MM.1S (cell line): ENCODE results near the gene SYK.

Experiments used
- DNase-seq: peaks from one replicate; pipeline ENCODE4 v3.0.0-alpha.2; 2015
- H2AFZ ChIP-seq: fragments of 300-600 bp; sonication (generic); 2 replicates; pipeline ENCODE4 v1.6.0; 2016; ENCODE audit warnings: antibody characterized with exemption, low read length
- H3F3A ChIP-seq: fragments of 300-600 bp; sonication (generic); 2 replicates; pipeline ENCODE4 v1.6.1; 2016; ENCODE audit warnings: mild to moderate bottlenecking, antibody characterized with exemption, low read length, moderate library complexity, mixed read lengths; ENCODE audit not compliant: insufficient read depth
- H3K27ac ChIP-seq: fragments of 300-600 bp; sonication (generic); 2 replicates; pipeline ENCODE4 v1.5.1; 2016; ENCODE audit warnings: mild to moderate bottlenecking, low read length
- H3K27me3 ChIP-seq: fragments of 300-600 bp; sonication (generic); replicated peaks from 2 replicates; pipeline ENCODE4 v1.6.0; 2016; ENCODE audit warnings: low read length; ENCODE audit not compliant: insufficient read depth
- H3K36me3 ChIP-seq: fragments of 300-600 bp; sonication (generic); replicated peaks from 2 replicates; pipeline ENCODE4 v1.6.1; 2016; ENCODE audit warnings: mild to moderate bottlenecking, low read length, mixed read lengths; ENCODE audit not compliant: insufficient read depth
- H3K4me1 ChIP-seq: fragments of 300-600 bp; sonication (generic); 2 replicates; pipeline ENCODE4 v1.6.1; 2016; ENCODE audit warnings: low read length, mixed read lengths
- H3K4me2 ChIP-seq: fragments of 300-600 bp; sonication (generic); 2 replicates; pipeline ENCODE4 v1.6.0; 2016; ENCODE audit warnings: low read depth, low read length
- H3K4me3 ChIP-seq: fragments of 300-600 bp; sonication (generic); 2 replicates; pipeline ENCODE4 v1.5.1; 2016; ENCODE audit warnings: low read length, mixed read lengths
- H3K79me2 ChIP-seq: fragments of 300-600 bp; sonication (generic); 2 replicates; pipeline ENCODE4 v1.6.1; 2016; ENCODE audit warnings: mixed run types, low read length, mixed read lengths
- H3K9ac ChIP-seq: fragments of 300-600 bp; sonication (generic); 2 replicates; pipeline ENCODE4 v1.6.1; 2016; ENCODE audit warnings: low read length, mixed read lengths
- H3K9me2 ChIP-seq: fragments of 300-600 bp; sonication (generic); replicated peaks from 2 replicates; pipeline ENCODE4 v1.6.1; 2016; ENCODE audit warnings: mild to moderate bottlenecking, low read length, mixed read lengths; ENCODE audit not compliant: insufficient read depth
- H3K9me3 ChIP-seq: fragments of 300-600 bp; sonication (generic); replicated peaks from 2 replicates; pipeline ENCODE4 v1.6.1; 2016; ENCODE audit warnings: mild to moderate bottlenecking, low read length, mixed read lengths; ENCODE audit not compliant: insufficient read depth
- H4K20me1 ChIP-seq: fragments of 300-600 bp; sonication (generic); 2 replicates; pipeline ENCODE4 v1.6.1; 2016; ENCODE audit warnings: mild to moderate bottlenecking, low read length, moderate library complexity, mixed read lengths; ENCODE audit not compliant: insufficient read depth
- EZH2 ChIP-seq: fragments of 300-600 bp; sonication (generic); optimal IDR thresholded peaks from 2 replicates; pipeline ENCODE3; 2017; ENCODE audit warnings: low read depth, mild to moderate bottlenecking, antibody characterized with exemption, low read length, mixed read lengths
- EZH2phosphoT487 ChIP-seq: fragments of 300-600 bp; sonication (generic); IDR thresholded peaks from 2 replicates; pipeline ENCODE4 v1.6.1; 2018; ENCODE audit warnings: antibody characterized with exemption, low read length
- TF ChIP-seq, protein P1 (sequence below): fragments of 300-600 bp; sonication (generic); IDR thresholded peaks from 2 replicates; pipeline ENCODE4 v1.5.1; 2016; ENCODE audit warnings: antibody characterized with exemption, low read length, mixed read lengths

Gene SYK

DNA sequence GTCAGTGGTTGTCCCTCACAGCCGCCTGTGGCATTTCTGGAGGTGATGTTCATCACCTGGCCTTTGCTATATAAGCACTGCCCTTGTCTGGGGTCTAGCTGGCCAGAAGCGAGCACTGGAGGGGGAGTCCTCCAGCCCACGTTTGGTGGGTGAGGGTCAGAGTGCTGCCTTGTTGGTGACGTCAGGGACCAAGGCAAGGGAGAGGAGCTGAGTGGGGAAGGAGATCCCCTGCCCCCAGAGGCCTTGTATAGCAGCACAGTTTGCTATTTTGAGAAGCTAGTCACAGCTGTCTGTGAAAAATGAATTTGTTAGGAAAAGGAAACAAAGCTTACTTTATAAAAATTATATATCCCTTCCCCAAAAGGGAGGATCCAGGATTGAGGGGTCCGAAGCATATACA, 49.8 kb downstream of the SYK start:
- no peaks in the 10 kb centered on the region for H3K79me2 ChIP-seq
- no peaks in the 10 kb centered on the region for H3K36me3 ChIP-seq
- TF ChIP-seq, protein P1, sequence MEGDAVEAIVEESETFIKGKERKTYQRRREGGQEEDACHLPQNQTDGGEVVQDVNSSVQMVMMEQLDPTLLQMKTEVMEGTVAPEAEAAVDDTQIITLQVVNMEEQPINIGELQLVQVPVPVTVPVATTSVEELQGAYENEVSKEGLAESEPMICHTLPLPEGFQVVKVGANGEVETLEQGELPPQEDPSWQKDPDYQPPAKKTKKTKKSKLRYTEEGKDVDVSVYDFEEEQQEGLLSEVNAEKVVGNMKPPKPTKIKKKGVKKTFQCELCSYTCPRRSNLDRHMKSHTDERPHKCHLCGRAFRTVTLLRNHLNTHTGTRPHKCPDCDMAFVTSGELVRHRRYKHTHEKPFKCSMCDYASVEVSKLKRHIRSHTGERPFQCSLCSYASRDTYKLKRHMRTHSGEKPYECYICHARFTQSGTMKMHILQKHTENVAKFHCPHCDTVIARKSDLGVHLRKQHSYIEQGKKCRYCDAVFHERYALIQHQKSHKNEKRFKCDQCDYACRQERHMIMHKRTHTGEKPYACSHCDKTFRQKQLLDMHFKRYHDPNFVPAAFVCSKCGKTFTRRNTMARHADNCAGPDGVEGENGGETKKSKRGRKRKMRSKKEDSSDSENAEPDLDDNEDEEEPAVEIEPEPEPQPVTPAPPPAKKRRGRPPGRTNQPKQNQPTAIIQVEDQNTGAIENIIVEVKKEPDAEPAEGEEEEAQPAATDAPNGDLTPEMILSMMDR: no peak
- TF ChIP-seq EZH2phosphoT487: no peak
- TF ChIP-seq EZH2: no peak
- no peaks in the 10 kb centered on the region for H3F3A ChIP-seq
- no peaks in the 10 kb centered on the region for H3K9me3 ChIP-seq
- H2AFZ ChIP-seq: no peak overlapping the region
- no peaks in the 10 kb centered on the region for H3K4me1 ChIP-seq
- no peak overlapping the region for H3K27ac ChIP-seq
- H3K9me2 ChIP-seq: no peaks in the 10 kb centered on the region
- no peak overlapping the region for H3K9ac ChIP-seq
- H3K27me3 ChIP-seq: no peaks in the 10 kb centered on the region
- no peaks in the 10 kb centered on the region for H4K20me1 ChIP-seq
- H3K4me3 ChIP-seq: no peak overlapping the region
- no peak overlapping the region for H3K4me2 ChIP-seq
- no peak for DNase-seq

DNA sequence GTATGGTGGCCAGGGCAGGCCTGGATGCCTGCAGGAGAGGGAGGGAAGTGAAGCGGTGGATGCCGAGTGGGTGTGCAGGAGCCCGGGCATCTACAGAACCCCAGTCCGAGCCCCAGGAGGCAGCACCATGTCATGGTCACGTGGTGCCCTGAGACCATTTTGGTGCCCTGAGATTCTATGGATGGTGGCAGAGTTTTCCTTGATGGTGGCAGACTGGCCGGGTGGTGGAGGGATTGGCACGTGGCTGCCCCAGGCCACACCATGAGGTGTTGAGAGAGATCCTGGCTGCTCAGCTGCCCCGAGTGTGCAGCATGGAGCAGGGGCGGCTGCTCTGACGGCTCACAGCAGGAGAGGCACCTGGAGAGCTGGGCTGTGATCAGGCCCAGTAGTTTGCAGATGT, 52.3 kb downstream of the SYK start:
- H3K36me3 ChIP-seq: no peaks in the 10 kb centered on the region
- H3K9me2 ChIP-seq: no peaks in the 10 kb centered on the region
- no peak for TF ChIP-seq EZH2
- TF ChIP-seq, protein P1: no peak
- TF ChIP-seq EZH2phosphoT487: no peak
- no peak overlapping the region for H2AFZ ChIP-seq
- no peak overlapping the region for H3K4me2 ChIP-seq
- no peaks in the 10 kb centered on the region for H3F3A ChIP-seq
- no peaks in the 10 kb centered on the region for H4K20me1 ChIP-seq
- H3K9me3 ChIP-seq: no peaks in the 10 kb centered on the region
- no peak overlapping the region for H3K9ac ChIP-seq
- no peak for DNase-seq
- H3K27ac ChIP-seq: no peak overlapping the region
- H3K79me2 ChIP-seq: no peaks in the 10 kb centered on the region
- H3K4me3 ChIP-seq: no peak overlapping the region
- H3K4me1 ChIP-seq: peaks cover 12% of the 10 kb centered on the region
- H3K27me3 ChIP-seq: no peaks in the 10 kb centered on the region

DNA sequence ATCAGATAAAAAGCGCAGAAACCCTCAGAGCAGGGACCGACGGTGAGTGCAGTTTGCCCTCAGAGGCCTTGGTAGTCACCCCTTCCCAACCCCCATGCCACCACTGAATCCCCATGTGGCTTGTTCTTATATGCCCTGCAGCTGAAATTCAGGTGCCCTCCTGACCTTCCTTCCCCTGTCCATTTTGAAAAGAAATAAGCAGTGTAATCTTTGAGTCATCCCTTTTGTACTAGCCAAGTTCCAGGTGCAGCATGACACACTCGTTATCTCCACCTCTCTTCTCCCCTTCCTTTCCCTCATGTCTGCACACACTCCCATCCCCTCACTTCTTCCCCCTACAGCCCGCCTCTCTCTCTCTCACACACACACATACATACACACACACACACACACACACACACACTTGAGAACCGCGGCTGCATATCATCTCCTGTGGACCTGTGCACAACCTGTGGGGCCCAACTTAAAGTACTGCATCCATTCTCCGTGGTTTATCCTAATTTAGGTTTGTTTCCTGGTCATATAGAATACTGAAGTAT, 53.1 kb downstream of the SYK start:
- H3K9me2 ChIP-seq: no peaks in the 10 kb centered on the region
- H3K9me3 ChIP-seq: no peaks in the 10 kb centered on the region
- H3K27me3 ChIP-seq: no peaks in the 10 kb centered on the region
- no peaks in the 10 kb centered on the region for H3K79me2 ChIP-seq
- H3F3A ChIP-seq: no peaks in the 10 kb centered on the region
- H3K9ac ChIP-seq: no peak overlapping the region
- peaks cover 17% of the 10 kb centered on the region for H3K4me1 ChIP-seq
- no peak overlapping the region for H2AFZ ChIP-seq
- no peak overlapping the region for H3K27ac ChIP-seq
- no peaks in the 10 kb centered on the region for H4K20me1 ChIP-seq
- no peak for DNase-seq
- TF ChIP-seq EZH2 (no peak), EZH2phosphoT487 (no peak)
- TF ChIP-seq, protein P1: no peak
- no peaks in the 10 kb centered on the region for H3K36me3 ChIP-seq
- H3K4me2 ChIP-seq: no peak overlapping the region
- no peak overlapping the region for H3K4me3 ChIP-seq
